ENCODE data around the gene PNPLA2. TPM values are rescaled to one million over a fixed set of nuclear protein-coding genes. Genes with fewer than 3 reads are reported as not detected.

PNPLA2 gene
- total RNA-seq, 4 donors from 2014 or later = 256 to 543 (median 355) TPM

DNA sequence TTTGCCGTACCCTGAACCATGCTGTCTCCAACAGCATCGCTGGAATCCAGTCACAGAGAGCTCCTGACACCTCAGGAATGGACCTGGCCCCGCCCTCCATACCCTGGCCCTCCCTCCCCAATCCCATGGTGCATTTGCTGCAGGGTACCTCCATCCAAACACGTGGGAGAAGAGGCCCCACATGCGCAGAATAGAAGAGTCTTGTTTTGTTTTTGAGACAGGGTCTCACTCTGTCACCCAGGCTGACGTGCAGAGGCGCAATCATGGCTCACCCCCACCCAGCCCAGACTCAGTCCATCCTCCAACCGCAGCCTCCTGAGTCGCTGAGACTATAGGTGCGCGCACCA, 2.3 kb upstream of the PNPLA2 start:
- ATAC-seq (ENCODE audit: low FRiP score) (no peak), DNase-seq (ENCODE audit: low spot score) (no peak)
- TF ChIP-seq, protein P1, sequence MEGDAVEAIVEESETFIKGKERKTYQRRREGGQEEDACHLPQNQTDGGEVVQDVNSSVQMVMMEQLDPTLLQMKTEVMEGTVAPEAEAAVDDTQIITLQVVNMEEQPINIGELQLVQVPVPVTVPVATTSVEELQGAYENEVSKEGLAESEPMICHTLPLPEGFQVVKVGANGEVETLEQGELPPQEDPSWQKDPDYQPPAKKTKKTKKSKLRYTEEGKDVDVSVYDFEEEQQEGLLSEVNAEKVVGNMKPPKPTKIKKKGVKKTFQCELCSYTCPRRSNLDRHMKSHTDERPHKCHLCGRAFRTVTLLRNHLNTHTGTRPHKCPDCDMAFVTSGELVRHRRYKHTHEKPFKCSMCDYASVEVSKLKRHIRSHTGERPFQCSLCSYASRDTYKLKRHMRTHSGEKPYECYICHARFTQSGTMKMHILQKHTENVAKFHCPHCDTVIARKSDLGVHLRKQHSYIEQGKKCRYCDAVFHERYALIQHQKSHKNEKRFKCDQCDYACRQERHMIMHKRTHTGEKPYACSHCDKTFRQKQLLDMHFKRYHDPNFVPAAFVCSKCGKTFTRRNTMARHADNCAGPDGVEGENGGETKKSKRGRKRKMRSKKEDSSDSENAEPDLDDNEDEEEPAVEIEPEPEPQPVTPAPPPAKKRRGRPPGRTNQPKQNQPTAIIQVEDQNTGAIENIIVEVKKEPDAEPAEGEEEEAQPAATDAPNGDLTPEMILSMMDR (IDR thresholded peaks at IDR 0.05) = no peak

DNA sequence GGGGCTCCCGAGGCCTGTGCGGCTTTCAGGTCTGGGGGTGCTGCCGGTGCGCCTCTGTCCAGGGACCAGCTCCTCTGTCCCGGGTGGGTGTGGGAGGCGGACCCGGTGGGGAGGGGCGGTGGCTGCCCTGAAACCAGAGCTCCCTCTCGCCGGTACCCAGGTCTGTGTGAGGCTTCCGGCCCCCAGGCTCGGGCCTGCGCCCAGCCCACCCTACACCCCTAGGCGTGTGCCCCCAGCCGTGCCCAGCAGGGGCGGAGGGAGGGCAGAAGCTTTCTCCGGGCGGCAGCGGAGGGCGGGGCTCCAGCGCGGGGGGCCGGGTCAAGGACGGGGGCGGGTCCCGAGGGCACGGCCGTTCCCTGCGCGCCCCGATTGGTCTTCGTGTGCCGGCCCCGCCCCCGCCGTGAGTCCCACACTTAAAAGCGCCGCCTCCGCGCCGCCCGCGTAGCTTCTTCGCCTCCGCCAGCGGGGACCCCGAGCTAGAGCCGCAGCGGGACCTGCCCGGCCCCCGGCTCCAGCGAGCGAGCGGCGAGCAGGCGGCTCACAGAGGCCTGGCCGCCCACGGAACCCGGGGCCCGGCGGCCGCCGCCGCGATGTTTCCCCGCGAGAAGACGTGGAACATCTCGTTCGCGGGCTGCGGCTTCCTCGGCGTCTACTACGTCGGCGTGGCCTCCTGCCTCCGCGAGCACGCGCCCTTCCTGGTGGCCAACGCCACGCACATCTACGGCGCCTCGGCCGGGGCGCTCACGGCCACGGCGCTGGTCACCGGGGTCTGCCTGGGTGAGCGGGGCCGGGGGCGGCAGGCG, 616 bp downstream of the PNPLA2 start:
- TF ChIP-seq, protein P1 (IDR thresholded peaks at IDR 0.05) = no peak
- peak; percentile 70 for ATAC-seq (ENCODE audit: low FRiP score)
- peak; percentile 74 for DNase-seq (ENCODE audit: low spot score)

DNA sequence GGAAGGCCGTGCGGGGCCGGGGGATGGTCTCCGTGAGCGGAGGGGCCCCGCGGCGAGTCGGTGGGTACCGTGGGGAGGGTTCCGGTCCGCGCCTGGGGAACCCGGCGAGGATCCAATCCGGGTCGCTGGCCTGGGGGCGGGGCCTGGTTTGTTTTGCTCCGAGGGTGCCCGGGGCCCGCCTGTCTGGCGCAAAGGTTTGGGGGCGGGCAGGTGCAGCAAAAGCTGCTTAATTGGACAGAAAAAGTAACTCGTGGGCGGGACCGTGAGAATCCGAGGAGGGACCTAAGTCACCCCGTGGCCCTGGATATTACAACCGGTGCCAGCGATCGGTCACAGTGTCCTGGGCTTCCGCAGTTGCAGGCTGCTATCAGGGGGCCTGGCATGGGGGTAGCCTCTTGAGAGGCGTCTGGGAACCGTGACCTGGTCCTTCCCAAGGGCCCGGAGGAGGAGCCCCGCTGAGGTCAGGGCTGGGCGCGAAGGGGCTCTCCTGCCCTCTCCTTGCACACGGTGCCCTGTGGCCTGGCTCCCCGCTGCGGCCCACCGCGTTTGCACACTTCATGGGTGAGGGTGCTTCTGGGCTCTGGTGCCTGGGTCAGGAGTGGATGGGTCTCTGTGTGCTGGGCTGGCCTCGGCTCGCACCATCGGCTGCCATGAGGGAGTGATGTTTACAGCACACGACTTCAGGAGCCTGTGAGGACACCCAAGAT, 1.4 kb downstream of the PNPLA2 start:
- ATAC-seq (ENCODE audit: low FRiP score) (peak; percentile 56), DNase-seq (ENCODE audit: low spot score) (peak; percentile 77)
- TF ChIP-seq, protein P1 (IDR thresholded peaks at IDR 0.05) = no peak

DNA sequence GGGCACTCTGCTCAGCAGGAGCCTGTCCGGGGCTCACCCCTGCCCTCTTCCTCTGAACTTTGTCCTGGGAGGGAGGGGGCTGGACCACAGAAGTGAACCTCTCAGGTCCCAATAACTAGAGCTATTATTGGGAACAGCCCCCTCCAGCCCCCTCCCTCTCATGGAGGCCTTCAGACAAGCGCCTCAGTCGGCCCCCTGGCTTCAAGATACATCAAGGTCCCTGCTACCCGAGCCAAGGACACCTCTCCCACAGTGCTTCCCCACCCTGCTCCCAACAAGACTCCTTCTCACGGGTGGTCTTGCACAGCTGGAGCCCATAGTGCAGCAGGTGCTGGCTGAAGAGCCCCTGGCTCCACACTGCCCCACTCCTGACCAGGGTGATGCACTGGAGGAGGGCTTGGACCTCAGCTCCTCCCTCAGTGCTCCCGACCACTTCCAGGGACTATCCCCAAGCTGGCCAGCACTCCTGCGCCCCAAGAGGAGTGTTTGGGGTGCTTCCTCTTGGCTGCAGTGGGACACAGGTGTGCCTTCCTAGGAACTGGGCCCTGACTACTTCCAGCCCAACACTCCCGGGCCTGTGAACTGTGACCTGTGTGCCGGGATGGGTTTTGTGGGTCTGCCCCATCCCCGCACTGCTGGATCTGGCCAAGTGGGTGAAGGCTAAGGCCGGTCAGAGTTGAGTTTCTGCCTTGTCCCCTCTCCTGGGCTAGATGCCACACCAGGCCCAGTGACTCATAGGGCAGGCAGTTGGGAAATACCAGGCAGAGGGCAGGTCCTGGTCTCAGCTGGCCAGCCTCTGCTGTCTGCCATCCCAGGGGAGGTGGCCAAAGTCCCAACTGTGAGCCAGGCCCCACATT, 2.2 kb downstream of the PNPLA2 start:
- TF ChIP-seq, protein P1 (IDR thresholded peaks at IDR 0.05) = no peak
- DNase-seq (ENCODE audit: low spot score) = no peak

DNA sequence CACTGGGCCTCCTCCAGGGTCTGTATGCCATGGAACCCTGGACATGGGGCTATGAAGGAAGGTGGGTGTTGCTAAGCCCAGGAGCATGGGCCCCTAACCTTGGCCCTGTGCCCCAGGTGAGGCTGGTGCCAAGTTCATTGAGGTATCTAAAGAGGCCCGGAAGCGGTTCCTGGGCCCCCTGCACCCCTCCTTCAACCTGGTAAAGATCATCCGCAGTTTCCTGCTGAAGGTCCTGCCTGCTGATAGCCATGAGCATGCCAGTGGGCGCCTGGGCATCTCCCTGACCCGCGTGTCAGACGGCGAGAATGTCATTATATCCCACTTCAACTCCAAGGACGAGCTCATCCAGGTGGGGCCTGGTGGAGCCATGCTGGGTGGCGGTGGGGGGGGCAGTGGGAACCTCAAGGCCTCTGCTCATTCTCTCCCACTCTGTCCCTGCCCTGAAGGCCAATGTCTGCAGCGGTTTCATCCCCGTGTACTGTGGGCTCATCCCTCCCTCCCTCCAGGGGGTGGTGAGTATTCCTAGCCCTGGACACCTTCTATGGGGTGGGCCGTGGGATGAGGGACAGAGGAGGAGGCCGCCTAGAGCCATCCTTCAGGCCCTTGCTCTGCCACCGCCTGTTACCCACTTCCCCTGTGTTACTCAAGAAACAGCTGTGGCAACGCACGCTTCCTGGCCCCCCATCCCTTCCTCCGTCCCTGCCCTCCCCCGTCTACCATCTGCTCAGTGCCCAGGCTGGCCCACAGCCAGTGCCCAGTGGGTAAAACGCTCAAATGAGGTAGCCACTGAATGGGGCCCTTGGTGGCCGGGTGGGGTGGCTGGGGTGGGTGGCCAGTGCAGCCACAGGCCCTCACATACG, 3.0 kb downstream of the PNPLA2 start:
- ATAC-seq (ENCODE audit: low FRiP score) = no peak
- TF ChIP-seq, protein P1 (IDR thresholded peaks at IDR 0.05) = no peak
- DNase-seq (ENCODE audit: low spot score) = no peak

More for the DNA sequence above, 2.2 kb downstream of the PNPLA2 start:
- ATAC-seq (ENCODE audit: low FRiP score) = peak; percentile 41
